HFF-Myc (cell line): Measurements from ENCODE around the gene USP2.

ENCODE experiments used
- DNase-seq: peaks from one replicate; pipeline ENCODE4 v3.0.0-alpha.2; 2011; ENCODE audit warnings: low read depth; ENCODE audit errors: extremely low read depth
- H3K4me3 ChIP-seq: replicated peaks from 2 replicates; pipeline ENCODE4 v1.5.1; 2011; ENCODE audit warnings: low read depth, mild to moderate bottlenecking, control low read depth, low read length
- TF ChIP-seq, protein P1 (sequence below): IDR thresholded peaks from 2 replicates; pipeline ENCODE4 v1.5.1; 2012; ENCODE audit warnings: mild to moderate bottlenecking, low read depth, low read length, control low read depth; ENCODE audit errors: missing control alignments

Gene USP2

GRCh38 chr11:119363851-119364590 lies 17.5 kb downstream of the USP2 start:
- DNase-seq: no peak
- TF ChIP-seq, protein P1, sequence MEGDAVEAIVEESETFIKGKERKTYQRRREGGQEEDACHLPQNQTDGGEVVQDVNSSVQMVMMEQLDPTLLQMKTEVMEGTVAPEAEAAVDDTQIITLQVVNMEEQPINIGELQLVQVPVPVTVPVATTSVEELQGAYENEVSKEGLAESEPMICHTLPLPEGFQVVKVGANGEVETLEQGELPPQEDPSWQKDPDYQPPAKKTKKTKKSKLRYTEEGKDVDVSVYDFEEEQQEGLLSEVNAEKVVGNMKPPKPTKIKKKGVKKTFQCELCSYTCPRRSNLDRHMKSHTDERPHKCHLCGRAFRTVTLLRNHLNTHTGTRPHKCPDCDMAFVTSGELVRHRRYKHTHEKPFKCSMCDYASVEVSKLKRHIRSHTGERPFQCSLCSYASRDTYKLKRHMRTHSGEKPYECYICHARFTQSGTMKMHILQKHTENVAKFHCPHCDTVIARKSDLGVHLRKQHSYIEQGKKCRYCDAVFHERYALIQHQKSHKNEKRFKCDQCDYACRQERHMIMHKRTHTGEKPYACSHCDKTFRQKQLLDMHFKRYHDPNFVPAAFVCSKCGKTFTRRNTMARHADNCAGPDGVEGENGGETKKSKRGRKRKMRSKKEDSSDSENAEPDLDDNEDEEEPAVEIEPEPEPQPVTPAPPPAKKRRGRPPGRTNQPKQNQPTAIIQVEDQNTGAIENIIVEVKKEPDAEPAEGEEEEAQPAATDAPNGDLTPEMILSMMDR: no peak
- H3K4me3 ChIP-seq: peak overlapping the region; percentile 13; the same call in 1 of the 2 replicates

GRCh38 chr11:119363081-119363850 lies 18.2 kb downstream of the USP2 start:
- TF ChIP-seq, protein P1: no peak
- H3K4me3 ChIP-seq: peak overlapping the region; percentile 13; the same call in 1 of the 2 replicates

GRCh38 chr11:119362741-119363080 lies 18.8 kb downstream of the USP2 start:
- H3K4me3 ChIP-seq: no peak overlapping the region
- TF ChIP-seq, protein P1: no peak
- DNase-seq: no peak

More at GRCh38 chr11:119363081-119363850, 18.2 kb downstream of the USP2 start:
- no peak for DNase-seq

DNA sequence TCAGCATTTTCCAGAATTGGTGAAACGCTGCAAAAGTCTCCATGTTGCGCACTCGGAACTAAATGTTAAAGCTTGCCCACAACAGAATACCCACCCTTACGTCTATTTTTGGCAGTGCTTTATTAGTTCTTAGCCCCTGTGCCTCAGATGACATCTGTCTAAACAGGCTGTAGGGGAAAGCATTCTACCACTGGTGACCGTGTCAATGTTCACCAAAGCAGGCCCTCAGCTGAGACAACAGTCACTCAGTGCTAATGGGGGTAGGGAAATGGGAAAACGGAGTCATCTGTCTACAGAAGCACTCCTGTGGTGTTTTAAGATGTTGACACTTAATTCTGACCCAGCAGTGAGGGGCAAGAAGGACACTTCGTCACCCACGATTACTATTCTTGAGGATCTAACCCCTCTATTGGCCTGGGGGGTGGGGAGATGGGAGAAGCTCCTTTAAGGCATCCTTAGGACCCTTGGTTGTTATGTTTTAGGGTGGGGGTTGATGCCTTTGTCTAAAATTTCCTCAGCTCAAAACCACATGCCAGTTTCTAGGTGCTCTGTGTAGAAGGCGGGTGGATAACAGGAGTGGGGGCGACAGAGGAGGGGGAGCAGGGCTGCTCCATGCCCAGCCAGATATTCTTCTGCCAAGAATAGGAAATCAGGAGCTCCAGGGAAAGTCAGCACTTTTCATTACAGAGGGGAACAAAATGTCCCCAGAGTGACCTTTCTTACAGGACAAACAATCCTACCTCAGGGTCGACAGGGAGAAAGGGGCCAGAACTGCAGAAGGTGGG lies 19.4 kb downstream of the USP2 start:
- TF ChIP-seq, protein P1: no peak

DNA sequence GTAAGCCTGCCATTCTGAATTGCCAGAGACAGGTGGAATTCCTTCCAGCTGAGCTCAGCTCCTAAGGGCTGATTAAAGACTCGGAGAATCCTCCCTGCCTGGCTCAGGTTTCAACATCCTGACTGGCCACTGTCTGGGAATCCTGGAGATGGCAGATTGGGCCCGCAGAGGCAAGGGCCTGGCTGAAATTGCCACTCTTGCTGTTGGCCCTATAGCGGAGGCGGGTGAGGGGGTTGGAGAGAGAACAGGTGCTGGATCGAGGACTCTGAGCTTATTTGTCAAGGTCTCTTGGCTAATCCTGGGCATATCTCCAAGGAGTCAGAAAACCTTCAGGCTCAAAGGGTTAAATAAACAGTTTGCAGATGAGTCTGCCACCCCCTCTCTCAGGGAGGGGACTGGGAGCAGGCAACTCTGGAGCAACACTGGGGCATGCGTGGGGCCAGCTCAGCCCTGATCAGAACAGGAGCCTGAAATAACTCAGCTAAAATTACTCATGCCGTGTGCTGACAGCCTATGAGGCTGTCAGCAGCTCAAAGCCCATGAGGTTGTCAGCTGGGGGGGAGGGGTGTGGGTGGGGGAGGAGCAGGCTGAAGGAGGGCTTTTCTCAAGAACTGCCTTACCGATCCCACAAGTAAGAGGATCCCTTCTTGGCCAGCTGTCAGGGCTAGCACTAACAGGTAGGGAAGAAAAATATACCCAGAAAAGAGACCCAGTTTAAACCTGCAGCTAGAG lies 20.3 kb downstream of the USP2 start:
- no peak for DNase-seq
- no peak overlapping the region for H3K4me3 ChIP-seq
- TF ChIP-seq, protein P1: no peak

More for the DNA sequence above, 19.4 kb downstream of the USP2 start:
- no peak overlapping the region for H3K4me3 ChIP-seq
- DNase-seq: no peak
